Activated CD4-positive, alpha-beta T cell treated with anti-CD3 and anti-CD28 coated beads for 48 hours (primary cell): ENCODE measurements around the gene SLC12A8.

Source experiments
- DNase-seq: peaks from one replicate; pipeline ENCODE4 v3.0.0-alpha.2; 2020

Gene SLC12A8

DNA sequence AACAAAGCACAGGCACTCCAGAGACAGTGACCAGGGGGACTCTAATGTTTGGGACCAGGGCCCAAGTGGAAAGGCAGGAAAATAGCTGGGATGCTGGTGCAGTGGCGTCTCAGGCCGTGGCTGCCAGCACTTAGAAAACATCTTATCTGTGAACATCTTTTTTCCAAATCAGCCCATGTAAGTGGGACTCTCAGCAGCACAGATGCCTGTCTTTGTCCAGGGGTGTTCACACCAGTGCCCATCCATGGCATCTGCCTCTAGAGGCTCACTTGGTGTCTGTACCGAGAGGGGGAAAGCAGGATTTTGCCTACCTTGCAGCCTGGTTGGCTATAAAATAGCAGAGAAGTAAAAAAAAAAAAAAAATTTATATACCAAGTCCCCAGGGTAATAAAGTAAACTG is 26.7 kb downstream of the SLC12A8 start:
- no peak for DNase-seq

DNA sequence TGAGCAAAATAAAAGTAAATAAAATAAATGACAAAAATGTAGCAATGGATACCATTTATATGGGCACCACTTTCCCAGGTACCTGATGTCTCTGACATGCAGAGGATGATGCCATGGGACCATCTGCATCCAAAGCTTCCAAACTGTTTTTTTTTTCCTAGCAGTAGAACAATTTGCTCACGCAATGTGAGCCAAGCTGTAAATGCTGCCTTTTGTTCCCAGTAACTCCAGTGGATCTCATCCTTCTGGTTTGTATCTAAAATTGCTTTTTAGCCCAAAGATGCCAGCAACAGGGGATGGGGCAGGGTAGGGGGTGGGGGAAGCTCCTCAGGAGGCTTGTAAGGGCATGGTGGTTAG is 32.7 kb downstream of the SLC12A8 start:
- no peak for DNase-seq

DNA sequence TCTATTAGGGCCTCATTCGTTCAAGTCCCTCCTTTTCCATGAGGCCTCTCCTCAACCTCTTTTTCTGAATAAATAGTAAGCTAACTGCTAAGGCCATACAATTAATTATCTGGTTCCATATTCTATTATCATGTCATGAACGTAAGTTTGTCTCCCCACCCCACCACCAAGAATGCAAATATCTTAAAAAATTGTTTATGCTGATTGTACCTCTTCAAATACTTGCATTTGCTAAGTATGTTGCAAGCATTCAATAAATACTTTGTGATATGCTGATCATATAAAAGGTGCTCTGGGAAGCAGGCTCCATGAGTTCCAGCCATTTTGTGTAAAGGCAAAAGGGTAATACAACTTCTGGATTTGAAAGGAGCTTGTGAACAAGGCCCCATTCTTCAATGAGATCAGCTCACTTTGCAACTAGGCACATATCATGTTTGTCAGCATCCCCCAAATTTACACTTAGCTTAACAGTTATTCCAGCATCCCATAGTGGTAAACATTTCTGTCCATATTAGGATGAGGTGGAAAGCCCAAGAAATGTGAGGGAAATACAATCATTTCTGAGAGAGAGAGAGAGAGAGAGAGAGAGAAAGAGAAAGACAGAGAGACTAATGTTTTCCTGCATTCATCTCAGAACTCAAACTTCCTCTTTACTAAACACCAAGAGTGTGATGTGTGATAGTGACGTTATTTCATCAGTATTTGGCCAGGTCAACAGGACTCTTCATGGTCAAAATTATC is 33.2 kb downstream of the SLC12A8 start:
- no peak for DNase-seq

DNA sequence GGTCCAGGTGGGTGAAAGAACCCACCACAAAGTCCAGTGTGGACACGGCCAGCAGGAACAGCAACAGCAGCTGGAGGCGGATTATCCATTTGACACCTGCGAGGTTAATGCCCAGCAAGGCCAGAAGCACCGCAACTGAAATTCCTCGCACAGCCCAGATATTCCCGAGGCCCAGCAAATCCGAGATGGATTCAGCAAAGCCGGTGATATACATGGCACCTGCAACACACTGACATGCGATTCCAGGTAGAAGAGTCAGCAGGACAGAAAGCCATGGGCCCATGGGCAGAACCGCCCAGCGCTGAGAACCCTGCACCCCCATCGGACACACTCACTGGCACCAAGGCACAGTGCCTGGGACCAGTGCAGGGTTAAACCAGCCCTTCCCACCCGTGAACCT is 34.8 kb downstream of the SLC12A8 start:
- DNase-seq = no peak

DNA sequence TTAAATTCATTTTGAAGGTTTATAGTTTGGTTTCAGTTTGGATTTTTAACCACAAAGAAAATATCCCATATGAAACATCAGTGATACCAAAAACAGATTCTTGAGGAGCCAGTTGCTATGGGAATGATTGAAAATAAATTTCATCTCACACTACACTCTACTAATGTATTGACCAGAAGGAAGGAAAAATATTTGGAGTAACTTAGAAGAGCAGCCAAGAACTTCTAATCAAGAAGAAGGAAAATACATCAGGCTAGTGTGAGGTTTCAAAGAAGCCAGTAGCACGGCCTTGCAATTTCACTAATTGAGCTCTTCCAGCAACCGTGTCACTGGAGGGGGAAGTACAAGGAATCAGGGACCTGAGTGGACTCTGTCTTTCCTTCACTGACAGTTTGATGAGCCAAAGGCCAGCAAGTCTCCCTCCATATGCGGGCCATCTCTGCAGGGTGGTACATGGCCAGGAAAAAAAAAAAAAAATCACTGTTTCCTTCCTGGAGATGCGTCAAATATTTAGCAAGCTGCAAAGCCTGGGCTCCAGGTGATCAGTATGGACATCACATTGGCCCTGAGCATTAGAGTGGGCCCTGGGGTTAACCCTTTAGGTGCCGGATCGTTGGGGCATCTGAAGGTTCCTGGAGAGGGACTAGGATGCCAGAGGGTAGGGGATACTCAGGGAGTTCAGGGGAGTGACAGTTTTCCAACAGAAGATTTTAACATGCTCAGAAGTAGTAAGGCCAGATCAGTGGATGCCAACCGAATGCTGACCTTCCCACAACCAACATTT is 37.1 kb downstream of the SLC12A8 start:
- no peak for DNase-seq

DNA sequence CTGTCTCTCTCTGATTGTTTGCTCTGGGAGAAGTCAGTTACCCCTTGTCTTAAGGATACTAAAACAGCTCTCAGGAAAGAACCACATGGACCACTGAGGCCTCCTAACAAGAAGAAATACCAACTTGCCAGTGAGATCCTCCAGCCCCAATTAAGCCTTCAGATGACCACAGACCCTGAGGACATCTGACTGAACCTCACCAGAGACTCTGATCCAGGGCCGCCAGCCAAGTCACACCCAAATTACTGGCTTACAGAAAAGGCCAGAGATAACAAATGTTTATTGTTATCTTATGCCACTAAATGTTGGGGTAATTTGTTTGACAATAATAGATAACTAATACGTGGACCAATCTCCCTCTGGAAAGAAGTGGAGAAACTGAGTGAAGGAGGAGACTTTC is 40.2 kb downstream of the SLC12A8 start:
- no peak for DNase-seq

DNA sequence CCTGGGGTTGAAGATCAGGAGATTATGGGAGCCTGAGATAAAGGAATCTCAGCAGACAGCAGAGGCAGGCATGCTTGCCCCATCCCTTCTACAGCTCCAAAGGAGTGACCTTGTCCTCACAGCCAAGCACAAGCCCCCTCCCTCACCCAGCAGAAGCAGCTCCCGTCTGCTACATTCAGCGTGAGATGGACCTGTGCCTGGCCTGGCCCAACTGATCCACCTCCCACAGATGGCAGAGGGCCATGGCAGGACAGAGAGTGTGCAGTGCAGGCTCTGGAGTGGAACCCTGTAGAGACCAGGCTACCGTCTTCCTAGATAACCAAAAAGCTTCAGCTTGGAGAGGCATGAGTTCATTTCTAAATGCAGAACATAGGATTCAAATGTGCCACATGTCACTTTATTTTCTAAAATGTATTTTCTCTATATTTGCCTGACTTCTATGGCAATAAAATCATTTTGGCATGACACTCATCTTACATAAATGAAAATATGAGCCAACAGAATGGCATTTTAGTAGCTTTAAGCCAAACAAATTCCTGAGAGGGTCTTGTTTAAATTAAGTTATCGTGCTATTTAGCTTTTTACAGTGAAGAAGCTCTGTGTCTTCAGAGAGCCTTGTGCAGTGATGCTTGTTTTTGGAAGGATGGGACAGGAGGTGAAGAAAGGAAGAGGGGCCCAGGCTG is 43.7 kb downstream of the SLC12A8 start:
- DNase-seq = no peak

DNA sequence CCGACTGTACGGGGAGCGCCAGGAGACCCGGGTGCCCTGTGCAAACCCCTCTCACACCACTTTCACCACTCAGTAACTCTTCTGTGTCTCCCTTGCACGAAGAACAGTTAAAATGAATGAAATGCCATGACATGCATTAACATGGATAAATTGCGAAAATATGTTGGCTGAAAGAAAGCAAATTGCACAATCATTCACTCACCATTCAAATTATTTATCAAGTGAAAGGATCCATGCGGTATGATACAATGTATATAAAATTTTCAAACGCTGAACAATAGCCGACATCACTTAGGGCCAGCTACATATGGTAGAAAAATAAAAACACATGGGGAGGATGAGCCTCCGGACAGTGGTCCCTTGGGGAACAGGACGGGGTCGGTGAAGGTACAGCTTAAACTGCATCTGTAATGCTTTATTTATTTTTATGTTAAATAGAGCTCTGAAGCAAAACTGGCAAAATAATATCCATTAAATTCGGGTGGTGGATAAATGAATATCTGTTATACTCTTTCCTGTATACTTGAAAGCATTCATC is 45.9 kb downstream of the SLC12A8 start:
- no peak for DNase-seq

DNA sequence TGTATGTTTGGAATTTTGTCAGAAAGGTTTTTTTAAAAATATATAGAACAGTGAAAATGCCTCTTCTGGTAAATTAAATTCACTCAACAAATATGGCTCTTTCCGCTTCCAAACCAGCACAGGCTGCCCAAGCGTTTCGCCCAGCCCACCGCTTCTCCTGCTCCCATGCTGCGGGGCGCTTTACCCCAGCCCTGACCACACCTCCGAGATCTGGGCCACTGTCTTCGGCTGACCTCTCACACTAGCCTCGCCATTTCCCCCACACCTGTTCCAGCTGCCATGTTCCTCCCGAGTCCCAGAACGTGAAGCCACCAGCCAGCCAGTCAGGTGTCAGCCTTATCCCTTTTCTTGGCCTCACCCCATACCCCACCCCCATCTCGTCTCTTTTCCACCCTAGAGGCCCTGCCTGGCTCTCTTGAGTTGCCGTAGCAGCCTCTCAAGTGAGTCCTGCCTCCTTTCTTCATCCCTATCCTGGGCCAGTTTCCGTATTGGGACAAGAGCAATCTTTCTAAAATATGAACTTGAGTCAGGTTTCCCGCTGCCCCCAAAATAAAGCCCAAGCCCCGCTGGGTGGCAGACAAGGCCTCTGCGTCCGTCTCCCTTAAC is 46.5 kb downstream of the SLC12A8 start:
- DNase-seq = no peak

DNA sequence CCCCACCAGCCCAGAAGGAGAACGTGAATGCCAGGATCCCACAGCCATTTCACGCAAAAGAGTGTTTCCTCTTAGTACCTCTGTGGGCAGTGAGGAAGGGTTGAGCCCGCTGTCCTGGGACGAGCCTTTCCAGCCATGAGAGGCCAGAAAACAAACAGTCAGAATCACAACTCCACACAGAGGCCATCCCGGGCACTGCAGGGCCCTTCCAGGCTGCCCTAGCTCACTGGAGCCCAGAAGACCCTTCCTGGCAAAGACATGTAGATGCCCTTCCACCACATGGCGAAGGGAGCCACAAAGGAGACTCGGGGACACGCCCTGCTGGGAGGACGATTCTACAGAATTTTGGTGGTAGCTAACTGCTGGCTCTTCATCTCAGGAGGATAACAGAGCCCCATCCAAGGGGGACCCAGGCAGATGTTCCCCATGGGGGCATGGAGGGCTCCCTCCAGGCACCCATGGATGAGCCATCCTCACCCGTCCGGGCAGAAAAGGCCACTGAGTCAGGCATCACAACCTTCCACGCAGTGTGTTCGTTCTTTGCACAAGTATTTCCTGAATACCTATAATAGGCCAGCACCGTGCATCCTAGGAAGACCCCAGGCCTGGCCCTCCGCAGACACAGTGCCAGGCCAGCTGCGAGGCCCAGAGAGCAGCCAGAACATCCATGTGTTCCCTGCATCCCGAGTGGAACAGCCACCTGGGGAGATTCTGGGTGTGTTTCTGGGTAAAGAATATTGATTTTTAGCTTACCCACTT is 47.2 kb downstream of the SLC12A8 start:
- DNase-seq = no peak

DNA sequence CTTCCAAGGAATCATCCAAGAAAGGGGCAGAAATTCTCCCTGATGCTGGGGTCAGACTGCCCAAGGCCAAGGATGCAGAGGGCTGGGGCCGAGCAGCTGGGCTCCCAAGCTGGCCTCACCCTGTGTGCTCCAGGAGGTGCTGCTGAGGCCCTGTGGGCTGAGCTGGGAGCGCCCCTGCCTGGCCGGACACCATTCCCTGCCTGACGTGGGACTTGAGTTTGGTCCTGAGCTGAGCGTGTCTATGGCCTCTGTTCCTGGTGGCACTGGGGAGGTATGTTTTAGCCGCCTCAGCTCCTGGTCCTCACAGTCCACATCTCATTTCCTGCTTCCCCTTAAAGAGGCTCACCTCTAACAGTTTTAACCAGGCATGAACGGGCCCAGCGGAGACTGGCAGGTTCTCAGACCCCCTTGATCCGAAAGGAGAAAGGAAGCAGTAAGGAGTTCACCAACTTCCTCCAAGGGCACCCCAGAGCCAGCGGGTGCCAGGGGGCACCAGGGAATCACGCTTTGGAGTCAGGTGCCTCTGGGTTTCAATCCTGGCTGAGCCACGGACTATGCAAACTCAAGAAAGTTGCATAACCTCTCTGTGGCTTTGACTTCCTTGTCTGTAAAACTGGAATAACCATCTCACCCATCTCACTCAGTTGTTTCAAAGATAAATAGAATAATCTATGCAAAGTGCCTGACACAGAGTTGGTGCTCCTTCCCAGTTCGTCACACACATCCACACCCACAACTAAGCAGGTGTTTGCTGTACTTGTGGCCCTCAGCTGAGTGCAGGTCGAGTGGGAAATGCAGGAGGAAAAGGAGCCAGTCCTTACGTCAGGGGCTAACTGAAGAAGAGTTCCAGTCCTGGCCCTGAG is 48.6 kb downstream of the SLC12A8 start:
- DNase-seq = no peak

DNA sequence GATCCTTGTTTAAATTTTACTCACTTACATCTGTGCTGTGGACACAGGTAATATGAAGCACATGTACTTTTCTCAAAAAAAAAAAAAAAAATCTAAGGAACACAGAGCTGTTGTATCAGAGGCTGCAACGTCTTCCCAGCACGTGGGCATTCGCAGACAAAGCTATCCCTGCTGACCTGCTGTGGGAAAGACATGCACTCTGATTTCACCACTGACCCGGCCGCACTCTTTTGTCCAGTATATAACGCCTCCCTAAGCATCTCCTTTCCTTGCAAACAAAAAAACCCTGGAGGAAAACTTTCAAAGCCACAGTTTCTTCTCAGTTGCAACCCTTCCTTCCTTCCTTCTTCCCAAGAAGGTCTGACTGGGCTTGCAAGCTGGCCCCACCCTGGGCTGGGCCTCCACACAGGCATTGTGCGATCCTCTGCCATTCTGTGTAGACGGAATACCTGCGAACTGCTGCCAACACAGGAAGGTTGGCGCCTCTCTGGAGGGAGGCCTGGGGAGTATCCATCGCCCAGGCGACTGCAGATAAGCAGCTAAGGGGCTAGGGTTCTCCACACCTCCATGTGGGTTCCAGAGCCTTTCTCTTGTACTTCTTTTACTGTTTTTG is 50.8 kb downstream of the SLC12A8 start:
- no peak for DNase-seq

DNA sequence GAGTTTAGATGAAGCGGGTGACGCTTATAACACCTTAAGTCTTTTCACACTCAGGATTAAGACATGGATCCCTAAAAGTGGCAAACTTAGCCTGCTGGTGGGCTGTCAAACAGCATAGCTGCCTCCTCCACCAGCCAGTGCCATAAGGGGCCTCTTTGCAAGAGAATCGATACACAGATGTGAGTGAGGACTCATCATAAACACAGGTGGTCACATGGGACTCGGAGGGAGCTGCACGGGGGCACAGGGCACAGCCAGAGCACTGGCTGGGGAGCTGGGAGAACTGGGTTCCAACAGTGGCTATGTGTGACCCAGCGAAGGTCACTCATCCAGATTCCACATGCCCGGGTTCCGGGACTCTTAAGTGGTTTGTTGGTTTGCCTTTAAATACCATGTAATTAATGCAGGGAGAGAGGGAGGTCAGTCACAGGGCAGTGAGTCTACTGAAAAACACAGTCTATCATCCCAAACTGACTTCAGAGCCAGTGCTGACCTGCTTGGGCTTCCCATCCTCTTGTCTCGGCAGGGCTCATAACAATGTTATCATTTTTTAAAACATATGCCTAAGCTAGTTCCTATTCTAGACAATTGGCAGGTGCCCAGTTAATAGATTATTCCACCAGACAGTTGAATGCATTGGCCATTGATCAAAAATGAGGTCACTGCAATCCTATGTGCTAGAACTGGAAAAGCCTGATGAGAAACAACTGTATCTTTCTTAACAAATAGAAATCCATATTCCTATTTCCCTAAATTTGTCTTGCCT is 51.8 kb downstream of the SLC12A8 start:
- DNase-seq = no peak

DNA sequence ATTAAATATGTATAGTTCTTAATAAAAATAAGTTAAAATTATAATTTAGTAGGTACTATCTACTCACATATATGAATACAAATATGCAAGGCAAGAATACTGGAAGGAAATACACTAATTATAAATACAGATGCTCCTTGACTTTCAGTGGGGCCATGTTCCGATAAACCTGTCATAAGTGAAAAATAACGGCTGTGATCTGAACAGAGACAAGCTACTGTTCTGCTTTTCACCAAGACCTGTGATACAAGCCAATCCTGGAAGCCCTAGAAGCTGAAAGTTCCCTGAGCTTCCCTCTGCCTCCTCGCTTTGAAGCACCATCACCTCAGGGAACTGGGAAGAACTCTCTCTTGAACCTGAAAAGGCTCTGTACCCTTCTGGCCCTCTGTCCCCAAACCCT is 55.4 kb downstream of the SLC12A8 start:
- no peak for DNase-seq

DNA sequence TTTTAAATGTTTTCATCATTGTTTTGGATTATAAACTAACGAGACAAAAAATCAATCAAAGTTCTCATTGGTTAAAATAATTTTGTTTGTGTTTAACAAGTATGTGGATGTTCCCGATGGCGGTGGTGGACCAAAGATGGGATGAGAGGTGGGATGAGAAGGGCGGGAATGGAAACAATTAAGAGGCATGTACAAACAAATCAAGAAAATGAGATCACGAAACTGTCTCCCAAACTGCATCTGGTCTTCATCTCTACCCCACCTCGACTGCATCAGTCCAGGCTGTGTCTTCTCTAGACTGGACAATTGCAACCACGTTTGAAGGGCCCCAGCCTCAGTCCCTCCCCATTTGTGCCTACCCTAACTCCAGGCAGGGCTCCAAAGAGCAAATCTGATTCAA is 56.1 kb downstream of the SLC12A8 start:
- DNase-seq = no peak

DNA sequence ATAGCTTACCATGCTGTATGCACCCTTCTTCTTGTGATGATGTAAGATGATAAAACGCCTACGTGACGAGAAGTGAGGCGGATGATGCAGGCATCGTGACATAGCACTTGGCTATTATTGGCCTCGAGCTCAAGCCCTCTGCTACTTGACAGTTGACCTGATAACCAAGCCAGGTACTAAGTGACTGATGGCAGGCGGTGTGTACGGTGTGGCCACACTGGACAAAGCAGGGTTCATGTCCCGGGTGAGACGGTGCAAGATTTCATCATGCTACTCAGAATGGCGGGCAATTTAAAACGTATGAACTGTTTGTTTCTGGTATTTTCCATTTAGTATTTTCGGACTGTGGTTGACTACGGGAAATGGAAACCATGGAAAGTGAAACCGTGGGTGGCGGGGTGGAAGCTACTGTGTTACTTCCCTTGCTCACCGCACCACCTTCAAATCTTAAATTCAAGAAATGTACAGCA is 57.7 kb downstream of the SLC12A8 start:
- peak; percentile 49 for DNase-seq

DNA sequence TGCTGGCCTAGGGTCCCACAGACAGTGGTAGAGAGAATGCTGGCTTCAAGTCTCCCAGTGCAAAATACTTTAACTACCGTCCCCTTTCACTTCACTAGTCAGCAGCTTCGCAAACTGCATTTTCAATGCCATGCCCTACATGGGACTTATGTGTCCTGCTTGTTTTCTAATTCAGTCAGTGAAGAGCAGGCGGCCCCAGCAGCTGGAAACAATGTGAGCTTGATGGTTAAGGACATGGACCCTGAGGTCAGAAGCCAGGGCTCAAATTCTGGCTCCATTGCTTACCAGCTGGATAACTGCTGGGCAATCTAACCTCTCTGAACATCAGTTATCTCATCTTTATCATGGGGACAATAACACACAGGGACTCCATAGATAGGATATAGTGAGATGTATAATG is 58.4 kb downstream of the SLC12A8 start:
- DNase-seq = no peak

DNA sequence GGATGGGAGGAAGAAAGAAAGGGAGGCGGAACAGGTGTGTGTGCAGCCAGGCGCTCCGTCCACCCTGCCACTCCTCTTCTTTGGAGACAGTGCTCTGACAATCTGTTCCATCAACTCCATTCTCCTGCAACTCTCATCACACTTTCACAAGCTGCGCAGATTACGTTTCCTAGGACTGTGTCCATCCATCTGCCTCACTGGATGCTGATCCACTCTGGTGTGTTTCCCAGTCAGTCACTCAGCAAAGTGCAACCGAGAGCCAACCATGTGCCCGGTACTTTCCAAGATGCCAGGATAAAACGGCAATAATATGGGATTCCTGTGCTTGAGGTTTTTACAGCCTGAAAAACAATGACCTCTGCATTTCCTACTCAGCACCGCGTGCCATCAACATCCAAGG is 59.6 kb downstream of the SLC12A8 start:
- no peak for DNase-seq

DNA sequence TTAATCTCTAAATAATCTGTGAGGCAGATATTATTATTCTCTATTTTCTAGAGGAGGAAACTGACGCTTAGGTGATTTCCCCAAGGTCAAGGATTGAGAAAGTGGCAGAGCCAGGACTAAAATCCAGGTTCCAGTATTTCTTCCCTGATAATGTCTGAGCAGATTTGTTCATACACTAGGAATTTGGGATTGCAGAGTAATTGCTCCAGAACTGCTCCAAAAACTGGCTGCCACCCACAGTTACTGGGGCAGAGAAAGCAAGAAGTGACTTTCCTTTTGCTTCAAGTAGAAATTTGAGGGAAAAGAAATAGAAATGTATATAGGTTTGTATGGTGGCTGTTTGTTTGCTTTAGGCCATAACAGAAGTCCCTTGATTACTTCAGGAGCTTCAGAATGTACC is 60.6 kb downstream of the SLC12A8 start:
- no peak for DNase-seq

DNA sequence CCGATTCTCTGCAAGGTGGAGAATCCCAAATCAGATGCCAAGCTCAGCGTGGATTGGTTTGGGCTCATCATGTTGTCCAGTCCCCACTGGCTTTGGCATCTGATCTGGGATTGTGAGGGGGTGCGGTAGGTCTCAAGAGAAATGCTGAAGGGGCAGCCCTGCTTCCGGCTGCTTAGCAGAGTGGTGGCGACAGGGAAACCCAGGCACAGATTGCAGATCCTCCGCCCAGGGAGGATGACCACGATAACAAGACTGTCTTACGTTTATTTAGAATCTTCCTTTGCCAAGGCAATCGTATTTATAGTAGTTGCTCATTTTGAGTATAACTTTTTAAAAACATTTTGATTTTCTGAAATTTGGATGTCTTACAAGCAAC is 61.1 kb downstream of the SLC12A8 start:
- DNase-seq = no peak
